ENCODE results near the gene CHD1. TPM values are rescaled to one million over a fixed set of nuclear protein-coding genes. Genes with fewer than 3 reads are reported as not detected.

CHD1 gene
- total RNA-seq, 1 experiment from 2014 or later, result 52.5 TPM

DNA sequence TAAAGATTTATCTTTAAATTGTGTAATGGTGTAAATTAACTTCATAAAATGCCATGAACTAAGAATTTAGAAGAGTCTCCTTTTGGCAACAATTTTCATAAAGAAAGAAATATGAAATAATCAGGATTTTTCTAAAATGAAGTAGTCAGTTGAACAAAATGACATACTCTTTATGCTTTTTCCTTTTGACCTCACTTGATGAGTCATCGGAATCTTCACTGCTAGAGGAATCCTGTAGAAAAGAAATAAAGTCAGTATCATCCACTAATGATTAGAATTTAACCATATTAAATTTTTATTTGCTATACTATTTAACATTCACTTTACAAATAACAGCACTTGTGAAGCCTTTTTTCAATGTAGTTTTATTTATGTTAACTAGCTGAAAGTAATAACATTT is 26.1 kb downstream of the CHD1 start:
- no peaks in the 10 kb centered on the region for H3K27me3 Mint-ChIP-seq (ENCODE audit: insufficient read depth, unreplicated experiment)
- H3K9me3 Mint-ChIP-seq (ENCODE audit: unreplicated experiment), result no peaks in the 10 kb centered on the region
- no peak overlapping the region for H3K4me3 Mint-ChIP-seq (ENCODE audit: unreplicated experiment)
- H3K4me1 Mint-ChIP-seq (ENCODE audit: low read depth, unreplicated experiment), result no peaks in the 10 kb centered on the region
- H3K27ac Mint-ChIP-seq (ENCODE audit: unreplicated experiment), result no peak overlapping the region
- Histone ChIP-seq H3K27me3 (replicated peaks; ENCODE audit: control insufficient read depth, insufficient read depth, low read length) (no peaks in the 10 kb centered on the region), H3K36me3 (ENCODE audit: control insufficient read depth, insufficient read depth, low read length) (no peaks in the 10 kb centered on the region; the same call in 1 of the 2 replicates), H3K9me3 (no peaks in the 10 kb centered on the region), H3K4me3 (ENCODE audit: low read depth, low read length) (no peak overlapping the region), H3K4me1 (no peaks in the 10 kb centered on the region)
- TF ChIP-seq, protein P1, sequence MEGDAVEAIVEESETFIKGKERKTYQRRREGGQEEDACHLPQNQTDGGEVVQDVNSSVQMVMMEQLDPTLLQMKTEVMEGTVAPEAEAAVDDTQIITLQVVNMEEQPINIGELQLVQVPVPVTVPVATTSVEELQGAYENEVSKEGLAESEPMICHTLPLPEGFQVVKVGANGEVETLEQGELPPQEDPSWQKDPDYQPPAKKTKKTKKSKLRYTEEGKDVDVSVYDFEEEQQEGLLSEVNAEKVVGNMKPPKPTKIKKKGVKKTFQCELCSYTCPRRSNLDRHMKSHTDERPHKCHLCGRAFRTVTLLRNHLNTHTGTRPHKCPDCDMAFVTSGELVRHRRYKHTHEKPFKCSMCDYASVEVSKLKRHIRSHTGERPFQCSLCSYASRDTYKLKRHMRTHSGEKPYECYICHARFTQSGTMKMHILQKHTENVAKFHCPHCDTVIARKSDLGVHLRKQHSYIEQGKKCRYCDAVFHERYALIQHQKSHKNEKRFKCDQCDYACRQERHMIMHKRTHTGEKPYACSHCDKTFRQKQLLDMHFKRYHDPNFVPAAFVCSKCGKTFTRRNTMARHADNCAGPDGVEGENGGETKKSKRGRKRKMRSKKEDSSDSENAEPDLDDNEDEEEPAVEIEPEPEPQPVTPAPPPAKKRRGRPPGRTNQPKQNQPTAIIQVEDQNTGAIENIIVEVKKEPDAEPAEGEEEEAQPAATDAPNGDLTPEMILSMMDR (IDR thresholded peaks at IDR 0.05; ENCODE audit: insufficient read depth in 1 of 2, low read depth in 1 of 2, low read length in 1 of 2, severe bottlenecking in 1 of 2, unreplicated experiment in 1 of 2), result no peak
- intact Hi-C loops (cut with micrococcal nuclease; ENCODE audit: unreplicated experiment), result no loop called here
- BruUV-seq (replicated peaks), result no TSS peak
- no peak for DNase-seq
- POLR2A ChIA-PET, result no interaction called here
- H3K36me3 Mint-ChIP-seq (ENCODE audit: insufficient read depth, unreplicated experiment), result peaks cover 53% of the 10 kb centered on the region
- CTCF ChIA-PET, result no interaction called here

DNA sequence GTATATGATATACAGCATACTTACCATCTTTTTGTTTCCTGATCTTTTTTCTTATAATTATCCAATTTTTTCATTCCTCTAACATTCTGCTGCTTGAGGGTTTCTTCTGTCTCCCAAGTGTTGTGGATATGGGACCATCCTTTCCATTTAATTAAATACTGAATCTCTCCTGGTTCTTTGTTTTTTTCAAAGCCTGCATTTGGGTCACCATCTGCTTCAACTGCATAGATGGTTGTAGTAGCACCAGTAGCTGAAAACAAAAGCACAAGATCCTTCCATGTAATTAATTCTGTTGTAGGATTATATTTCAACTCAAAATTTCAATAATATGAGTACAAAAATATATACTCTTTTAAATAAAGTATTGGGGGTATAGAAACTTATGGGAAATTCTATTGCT is 29.4 kb downstream of the CHD1 start:
- no peaks in the 10 kb centered on the region for H3K4me1 Mint-ChIP-seq (ENCODE audit: low read depth, unreplicated experiment)
- Histone ChIP-seq H3K36me3 (ENCODE audit: control insufficient read depth, insufficient read depth, low read length) (no peaks in the 10 kb centered on the region; the same call in 1 of the 2 replicates), H3K27me3 (replicated peaks; ENCODE audit: control insufficient read depth, insufficient read depth, low read length) (no peaks in the 10 kb centered on the region), H3K4me3 (ENCODE audit: low read depth, low read length) (no peak overlapping the region), H3K4me1 (no peaks in the 10 kb centered on the region), H3K9me3 (no peaks in the 10 kb centered on the region)
- no peak for DNase-seq
- TF ChIP-seq, protein P1 (IDR thresholded peaks at IDR 0.05; ENCODE audit: insufficient read depth in 1 of 2, low read depth in 1 of 2, low read length in 1 of 2, severe bottlenecking in 1 of 2, unreplicated experiment in 1 of 2), result no peak
- ChIA-PET POLR2A (no interaction called here), CTCF (no interaction called here)
- no peak overlapping the region for H3K27ac Mint-ChIP-seq (ENCODE audit: unreplicated experiment)
- BruUV-seq (replicated peaks), result no TSS peak
- no peaks in the 10 kb centered on the region for H3K9me3 Mint-ChIP-seq (ENCODE audit: unreplicated experiment)
- no peak overlapping the region for H3K4me3 Mint-ChIP-seq (ENCODE audit: unreplicated experiment)
- intact Hi-C loops (cut with micrococcal nuclease; ENCODE audit: unreplicated experiment), result no loop called here
- H3K36me3 Mint-ChIP-seq (ENCODE audit: insufficient read depth, unreplicated experiment), result peaks cover 70% of the 10 kb centered on the region
- no peaks in the 10 kb centered on the region for H3K27me3 Mint-ChIP-seq (ENCODE audit: insufficient read depth, unreplicated experiment)

DNA sequence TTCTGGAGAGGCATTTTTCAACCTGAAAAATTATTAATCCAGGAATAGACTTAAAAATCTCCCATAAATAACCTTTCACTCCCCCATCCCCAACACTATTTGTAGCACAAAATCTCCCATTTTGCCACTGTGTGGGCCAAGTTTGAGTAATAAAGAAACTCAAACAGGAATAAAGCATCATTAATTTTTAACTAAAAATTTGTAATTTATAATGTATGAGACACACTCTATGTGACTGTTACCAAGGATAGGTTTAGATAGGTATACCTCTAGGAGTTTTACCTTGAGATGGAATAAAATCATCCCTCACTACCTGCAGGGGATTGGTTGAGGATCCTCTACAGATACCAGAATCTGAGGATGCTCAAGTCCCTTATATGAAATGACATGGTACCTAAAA is 30.1 kb downstream of the CHD1 start:
- POLR2A ChIA-PET, result no interaction called here
- H3K36me3 ChIP-seq (ENCODE audit: control insufficient read depth, insufficient read depth, low read length), result no peaks in the 10 kb centered on the region; the same call in 1 of the 2 replicates

More for the DNA sequence above, 30.1 kb downstream of the CHD1 start:
- TF ChIP-seq, protein P1 (IDR thresholded peaks at IDR 0.05; ENCODE audit: insufficient read depth in 1 of 2, low read depth in 1 of 2, low read length in 1 of 2, severe bottlenecking in 1 of 2, unreplicated experiment in 1 of 2), result no peak
- no peaks in the 10 kb centered on the region for H3K9me3 Mint-ChIP-seq (ENCODE audit: unreplicated experiment)
- CTCF ChIA-PET, result no interaction called here
- no peak overlapping the region for H3K27ac Mint-ChIP-seq (ENCODE audit: unreplicated experiment)
- H3K4me1 ChIP-seq, result no peaks in the 10 kb centered on the region
- DNase-seq, result no peak
- no peaks in the 10 kb centered on the region for H3K27me3 Mint-ChIP-seq (ENCODE audit: insufficient read depth, unreplicated experiment)
- no peaks in the 10 kb centered on the region for H3K27me3 ChIP-seq (replicated peaks; ENCODE audit: control insufficient read depth, insufficient read depth, low read length)
- intact Hi-C loops (cut with micrococcal nuclease; ENCODE audit: unreplicated experiment), result no loop called here
- H3K4me1 Mint-ChIP-seq (ENCODE audit: low read depth, unreplicated experiment), result no peaks in the 10 kb centered on the region
- H3K4me3 ChIP-seq (ENCODE audit: low read depth, low read length), result no peak overlapping the region
- no peaks in the 10 kb centered on the region for H3K9me3 ChIP-seq
- no TSS peak for BruUV-seq (replicated peaks)
- H3K4me3 Mint-ChIP-seq (ENCODE audit: unreplicated experiment), result no peak overlapping the region
- H3K36me3 Mint-ChIP-seq (ENCODE audit: insufficient read depth, unreplicated experiment), result peaks cover 72% of the 10 kb centered on the region

Data from Caco-2 (cell line).